Brain microvascular endothelial cell (primary cell): Measurements from ENCODE around the gene NRXN3.

Experiments
- DNase-seq: peaks from one replicate; pipeline ENCODE4 v3.0.0-alpha.2; 2020
- H3K27ac ChIP-seq: fragments of 250-450 bp; sonication (Bioruptor Pico); 2 replicates; pipeline ENCODE4 v1.5.1; 2020; ENCODE audit warnings: mild to moderate bottlenecking, moderate library complexity
- H3K27me3 ChIP-seq: fragments of 250-450 bp; sonication (Bioruptor Pico); replicated peaks from 2 replicates; pipeline ENCODE4 v1.5.1; 2020; ENCODE audit warnings: mild to moderate bottlenecking
- H3K36me3 ChIP-seq: fragments of 250-450 bp; sonication (Bioruptor Pico); replicated peaks from 2 replicates; pipeline ENCODE4 v1.5.1; 2020; ENCODE audit warnings: mild to moderate bottlenecking
- H3K4me3 ChIP-seq: 2 replicates; pipeline ENCODE4 v1.5.1; 2011; ENCODE audit warnings: low read depth, mild to moderate bottlenecking, control low read depth, low read length, moderate library complexity
- in situ Hi-C: cut with HindIII; loops from 2 replicates; pipeline ENCODE4 v1.10.0; 2017; ENCODE audit warnings: low sequenced_read_pairs, low pct_ligation_motif_present
- TF ChIP-seq, protein P1 (sequence below): IDR thresholded peaks from 2 replicates; pipeline ENCODE4 v1.5.1; 2011; ENCODE audit warnings: low read depth, mild to moderate bottlenecking, moderate library complexity, low read length, control low read depth, inconsistent platforms; ENCODE audit errors: missing control alignments

NRXN3 gene

DNA sequence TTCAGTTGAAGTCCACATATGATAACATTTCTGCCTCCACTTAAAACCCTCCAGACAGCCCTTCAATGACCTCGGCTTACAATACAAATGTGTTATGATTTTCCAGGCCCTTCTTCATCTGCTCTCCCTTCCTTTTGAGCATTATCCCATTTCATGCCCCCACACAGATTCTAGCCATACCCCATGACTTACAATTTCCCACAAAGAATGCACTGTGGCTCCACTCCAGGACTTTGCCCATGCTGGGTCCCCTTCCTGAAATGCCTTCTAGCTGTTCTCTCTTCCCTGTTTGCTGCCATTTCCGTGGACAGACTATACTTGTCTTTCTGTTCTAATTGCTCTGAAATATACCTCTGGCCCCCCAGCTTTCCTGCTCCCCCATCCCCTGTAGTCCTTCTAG, 1078.0 kb downstream of the NRXN3 start:
- Histone ChIP-seq H3K36me3 (no peaks in the 10 kb centered on the region), H3K27me3 (no peaks in the 10 kb centered on the region), H3K27ac (no peak overlapping the region), H3K4me3 (no peak overlapping the region)
- TF ChIP-seq, protein P1, sequence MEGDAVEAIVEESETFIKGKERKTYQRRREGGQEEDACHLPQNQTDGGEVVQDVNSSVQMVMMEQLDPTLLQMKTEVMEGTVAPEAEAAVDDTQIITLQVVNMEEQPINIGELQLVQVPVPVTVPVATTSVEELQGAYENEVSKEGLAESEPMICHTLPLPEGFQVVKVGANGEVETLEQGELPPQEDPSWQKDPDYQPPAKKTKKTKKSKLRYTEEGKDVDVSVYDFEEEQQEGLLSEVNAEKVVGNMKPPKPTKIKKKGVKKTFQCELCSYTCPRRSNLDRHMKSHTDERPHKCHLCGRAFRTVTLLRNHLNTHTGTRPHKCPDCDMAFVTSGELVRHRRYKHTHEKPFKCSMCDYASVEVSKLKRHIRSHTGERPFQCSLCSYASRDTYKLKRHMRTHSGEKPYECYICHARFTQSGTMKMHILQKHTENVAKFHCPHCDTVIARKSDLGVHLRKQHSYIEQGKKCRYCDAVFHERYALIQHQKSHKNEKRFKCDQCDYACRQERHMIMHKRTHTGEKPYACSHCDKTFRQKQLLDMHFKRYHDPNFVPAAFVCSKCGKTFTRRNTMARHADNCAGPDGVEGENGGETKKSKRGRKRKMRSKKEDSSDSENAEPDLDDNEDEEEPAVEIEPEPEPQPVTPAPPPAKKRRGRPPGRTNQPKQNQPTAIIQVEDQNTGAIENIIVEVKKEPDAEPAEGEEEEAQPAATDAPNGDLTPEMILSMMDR, result no peak
- in situ Hi-C loops, result no loop called here
- DNase-seq, result no peak

DNA sequence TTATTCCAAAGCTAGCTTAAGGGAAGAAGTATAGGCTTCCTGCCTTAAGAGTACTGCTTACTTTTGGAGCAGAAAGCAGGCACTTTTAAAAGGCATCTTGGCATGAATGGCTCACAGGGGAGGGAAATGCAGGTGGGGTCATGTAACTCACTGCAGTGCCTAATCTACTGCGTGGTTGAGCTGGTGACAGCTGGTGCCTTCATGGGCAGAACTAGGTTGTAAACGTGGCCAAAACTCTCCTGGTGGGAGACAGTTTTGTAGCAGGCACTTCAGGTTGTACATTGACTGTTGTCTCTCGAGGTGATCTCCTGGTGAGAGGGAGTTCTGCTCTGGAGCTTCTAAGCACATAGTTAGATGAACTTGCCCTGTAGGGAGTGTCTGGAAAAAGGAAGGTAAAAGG, 1078.6 kb downstream of the NRXN3 start:
- TF ChIP-seq, protein P1, result no peak
- in situ Hi-C loops, result no loop called here

DNA sequence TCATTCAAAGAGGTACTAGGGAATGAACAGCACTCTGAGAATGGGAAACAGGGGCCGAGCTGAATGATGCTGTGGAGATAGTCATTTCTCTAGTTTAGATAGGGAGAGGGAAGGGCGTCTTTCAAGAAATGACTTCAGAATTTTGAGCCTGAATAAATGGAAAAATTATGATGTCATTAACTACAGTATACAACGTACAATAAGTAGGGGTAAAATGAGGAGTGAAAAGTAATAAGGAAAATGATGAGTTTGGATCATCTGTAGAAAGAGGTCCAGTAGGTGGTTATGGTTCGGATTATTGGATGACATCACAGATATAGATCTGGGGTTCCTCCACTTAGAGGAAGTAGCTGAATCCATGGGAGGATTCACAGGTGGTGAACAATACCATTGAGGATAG, 1081.1 kb downstream of the NRXN3 start:
- no peak for DNase-seq
- Histone ChIP-seq H3K36me3 (no peaks in the 10 kb centered on the region), H3K4me3 (no peak overlapping the region), H3K27ac (no peak overlapping the region), H3K27me3 (no peaks in the 10 kb centered on the region)
- TF ChIP-seq, protein P1, result no peak
- in situ Hi-C loops, result no loop called here

More for the DNA sequence above, 1078.6 kb downstream of the NRXN3 start:
- DNase-seq, result no peak
- Histone ChIP-seq H3K27ac (no peak overlapping the region), H3K27me3 (no peaks in the 10 kb centered on the region), H3K36me3 (no peaks in the 10 kb centered on the region), H3K4me3 (no peak overlapping the region)

DNA sequence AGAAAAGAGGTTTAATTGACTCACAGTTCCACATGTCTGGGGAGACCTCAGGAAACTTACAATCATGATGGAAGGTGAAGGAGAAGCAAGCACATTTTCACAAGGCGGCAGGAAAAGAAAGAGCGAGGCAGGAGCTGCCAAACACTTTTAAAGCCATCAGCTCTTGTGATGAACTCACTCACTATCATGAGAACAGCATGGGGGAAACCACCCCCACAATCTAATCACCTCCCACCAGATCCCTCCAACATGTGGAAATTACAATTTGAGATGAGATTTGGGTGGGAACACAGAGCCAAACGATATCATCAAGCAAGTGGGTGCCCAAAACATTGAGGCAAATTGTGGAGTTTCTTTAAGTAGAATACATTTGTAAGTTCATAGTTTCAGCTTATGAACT, 1083.4 kb downstream of the NRXN3 start:
- DNase-seq, result no peak
- TF ChIP-seq, protein P1, result no peak
- Histone ChIP-seq H3K36me3 (no peaks in the 10 kb centered on the region), H3K27me3 (no peaks in the 10 kb centered on the region), H3K4me3 (no peak overlapping the region), H3K27ac (no peak overlapping the region)
- in situ Hi-C loops, result no loop called here

DNA sequence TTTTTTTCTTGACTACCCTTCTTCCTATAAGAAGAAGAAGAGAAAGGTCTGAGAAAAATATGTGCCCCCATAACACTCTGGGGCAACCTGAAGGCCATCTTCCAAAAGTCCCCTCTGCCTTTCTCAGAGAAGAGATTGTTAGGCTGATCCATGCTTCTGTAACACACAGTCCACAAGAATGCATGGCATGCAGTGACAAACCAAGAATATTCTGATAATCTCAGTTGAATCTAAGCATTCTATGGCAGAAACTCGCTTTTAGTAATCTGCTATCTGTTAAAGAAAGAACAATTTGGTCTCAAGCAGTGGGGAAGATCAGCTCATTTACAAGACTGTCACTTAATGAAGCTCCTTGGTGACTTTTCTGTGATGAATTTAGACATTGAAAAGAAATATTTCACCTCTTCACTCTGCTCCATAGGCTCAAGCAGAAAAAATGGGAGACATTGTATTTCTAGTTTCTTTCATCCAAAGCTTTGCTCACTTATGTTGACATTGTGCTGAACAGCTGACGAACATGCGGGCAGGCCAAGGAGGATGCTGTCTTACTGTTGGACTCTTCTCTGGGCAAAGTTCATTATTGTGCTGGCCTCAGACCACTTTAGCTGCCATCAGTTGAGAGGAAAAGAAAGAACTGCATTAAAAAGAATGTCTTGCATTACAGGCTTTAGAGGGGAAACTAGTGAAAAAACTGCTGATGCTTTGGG, 1084.0 kb downstream of the NRXN3 start:
- peak; percentile 79 for DNase-seq
- Histone ChIP-seq H3K27ac (peak overlapping the region; percentile 20), H3K27me3 (no peaks in the 10 kb centered on the region), H3K36me3 (no peaks in the 10 kb centered on the region), H3K4me3 (no peak overlapping the region)
- in situ Hi-C loops, result no loop called here
- TF ChIP-seq, protein P1, result no peak

DNA sequence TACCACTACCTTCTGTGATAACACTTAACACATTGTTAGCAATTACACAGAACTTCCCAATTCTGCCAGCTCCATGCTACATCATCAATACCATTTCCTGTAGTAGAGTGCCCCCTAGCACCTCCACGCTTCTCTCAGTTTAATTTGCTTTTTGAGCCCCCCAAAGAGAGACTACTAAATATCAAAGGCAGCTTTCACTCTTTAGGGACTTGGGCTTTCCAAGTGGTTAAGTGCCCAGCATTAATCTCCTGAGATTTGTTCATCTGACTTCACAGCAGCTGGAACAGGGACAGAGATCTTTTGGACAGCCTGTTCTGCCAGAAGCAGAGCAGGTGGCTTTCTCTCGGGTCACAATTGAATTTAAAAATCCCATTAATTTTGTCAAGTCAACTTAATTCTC, 1086.2 kb downstream of the NRXN3 start:
- DNase-seq, result no peak
- in situ Hi-C loops, result no loop called here
- Histone ChIP-seq H3K4me3 (no peak overlapping the region), H3K27me3 (no peaks in the 10 kb centered on the region), H3K36me3 (no peaks in the 10 kb centered on the region), H3K27ac (no peak overlapping the region)
- TF ChIP-seq, protein P1, result peak; percentile 13
